Medulla oblongata (tissue), 1 donor: ENCODE results near the gene MTHFD1.

Source experiments
- DNase-seq: peaks from one replicate; pipeline ENCODE4 v3.0.0-alpha.2; 2015; ENCODE audit errors: extremely low spot score

The MTHFD1 gene

DNA sequence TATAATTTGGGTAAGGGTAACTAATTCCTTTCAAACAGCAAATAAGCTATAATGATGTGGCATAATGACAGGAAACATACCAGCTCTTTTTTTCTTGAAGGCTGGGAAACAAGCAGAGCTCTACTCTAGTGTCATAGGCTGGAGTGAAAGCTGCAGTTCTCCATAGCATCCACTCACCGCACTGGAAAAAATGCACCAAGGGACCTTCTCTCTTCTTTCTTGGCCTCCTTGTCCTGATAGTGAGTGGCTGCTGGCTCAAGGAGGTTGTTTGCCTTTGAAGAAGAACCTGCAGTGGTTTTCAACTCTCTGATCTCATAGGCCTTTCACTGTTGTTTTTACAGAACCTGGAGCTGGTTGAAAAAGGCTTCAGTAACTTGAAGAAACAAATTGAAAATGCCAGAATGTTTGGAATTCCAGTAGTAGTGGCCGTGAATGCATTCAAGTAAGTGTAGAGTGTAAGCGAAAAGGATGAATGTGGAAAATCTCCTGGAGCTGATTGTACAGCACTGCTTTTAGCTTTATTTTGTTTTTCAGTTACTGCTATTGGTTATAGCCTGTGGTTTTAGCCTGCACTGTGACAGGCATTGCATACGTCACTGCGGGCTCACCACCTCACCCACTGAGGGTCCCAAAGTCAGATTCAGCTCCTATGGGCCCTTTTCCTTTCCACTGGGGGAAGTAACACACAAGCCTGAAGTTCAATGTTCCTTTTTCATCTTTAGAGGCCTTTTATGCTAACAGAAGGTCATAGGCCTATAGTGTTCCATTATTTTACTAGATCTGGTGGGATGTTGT lies 59.9 kb downstream of the MTHFD1 start:
- no peak for DNase-seq

DNA sequence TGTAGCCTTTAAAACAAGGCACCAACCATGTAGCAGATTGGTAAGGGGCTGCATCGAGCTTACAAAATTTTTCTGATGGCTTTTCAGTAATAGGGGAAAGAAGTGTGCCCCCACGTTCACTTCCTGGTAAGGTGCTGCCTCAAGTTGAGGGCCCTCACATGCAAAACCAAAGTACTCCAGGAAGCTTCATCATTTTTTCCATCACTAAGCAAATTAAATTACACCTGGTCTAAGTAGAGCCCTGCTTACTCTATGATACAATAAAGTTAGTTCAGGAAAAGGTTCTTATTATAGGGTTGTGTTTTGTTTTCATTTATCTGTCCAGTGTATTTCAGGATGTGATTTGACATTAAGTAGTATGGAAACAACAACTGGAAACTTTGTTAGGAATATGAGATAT lies 62.1 kb downstream of the MTHFD1 start:
- DNase-seq, result no peak

DNA sequence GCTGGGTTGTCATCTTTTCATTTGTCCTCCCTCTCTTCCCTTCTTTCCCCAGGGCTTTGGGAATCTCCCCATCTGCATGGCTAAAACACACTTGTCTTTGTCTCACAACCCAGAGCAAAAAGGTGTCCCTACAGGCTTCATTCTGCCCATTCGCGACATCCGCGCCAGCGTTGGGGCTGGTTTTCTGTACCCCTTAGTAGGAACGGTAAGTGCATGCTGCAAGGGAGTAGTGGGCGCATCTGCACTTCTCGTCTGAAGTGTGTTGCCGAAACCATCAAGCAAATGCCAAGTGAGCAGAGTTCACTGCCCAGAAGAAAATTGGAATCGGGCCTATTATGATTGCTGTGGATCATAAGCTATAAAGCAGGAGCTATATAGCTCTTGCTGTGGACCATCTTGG lies 66.5 kb downstream of the MTHFD1 start:
- no peak for DNase-seq

DNA sequence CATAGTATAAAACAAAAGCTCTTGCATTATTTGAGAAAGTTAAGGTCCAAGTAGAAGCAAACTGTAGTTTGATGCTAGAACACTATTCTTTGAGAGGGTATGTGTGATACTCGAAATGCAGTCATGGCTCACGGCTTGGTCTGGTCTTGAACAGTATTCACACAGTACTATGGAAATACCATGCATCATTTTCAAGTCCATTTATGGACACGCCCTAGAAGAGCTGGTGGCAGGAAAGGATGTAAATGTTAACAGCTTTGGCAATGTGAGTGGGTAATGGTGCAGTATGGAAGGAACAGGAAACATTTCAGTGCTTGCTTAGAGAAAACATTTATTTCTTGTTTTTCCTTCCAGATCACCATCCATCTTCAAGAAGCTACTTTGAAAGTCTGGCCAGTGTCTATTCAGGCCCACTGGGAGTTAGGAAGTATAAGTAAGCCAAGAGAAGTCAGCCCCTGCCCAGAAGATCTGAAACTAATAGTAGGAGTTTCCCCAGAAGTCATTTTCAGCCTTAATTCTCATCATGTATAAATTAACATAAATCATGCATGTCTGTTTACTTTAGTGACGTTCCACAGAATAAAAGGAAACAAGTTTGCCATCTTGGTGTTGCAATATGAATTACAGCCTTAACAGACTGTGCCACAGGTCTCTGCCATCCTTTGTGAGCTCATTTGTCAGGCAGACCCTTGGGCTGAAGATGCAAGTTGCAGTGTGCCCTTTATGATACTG lies 71.4 kb downstream of the MTHFD1 start:
- DNase-seq, result no peak

DNA sequence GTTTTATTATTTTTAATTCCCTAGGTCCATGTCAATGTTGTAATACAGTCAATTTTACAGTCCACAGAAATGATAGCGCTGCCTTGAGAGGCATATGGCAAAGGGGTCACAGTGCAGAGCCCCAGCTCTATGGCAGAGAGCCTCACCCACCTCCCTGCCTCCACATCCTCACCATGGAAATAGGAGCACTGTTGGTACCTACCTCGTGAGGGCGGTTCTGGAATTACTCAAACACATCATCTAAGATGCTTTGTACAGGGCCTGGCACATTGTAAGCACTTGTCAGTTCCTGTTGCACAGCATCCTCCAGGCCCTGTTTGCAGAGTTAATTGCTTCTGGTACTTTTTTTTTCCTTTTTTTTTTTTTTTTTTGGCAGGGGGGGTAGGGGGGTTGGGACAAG lies 73.1 kb downstream of the MTHFD1 start:
- DNase-seq, result no peak

DNA sequence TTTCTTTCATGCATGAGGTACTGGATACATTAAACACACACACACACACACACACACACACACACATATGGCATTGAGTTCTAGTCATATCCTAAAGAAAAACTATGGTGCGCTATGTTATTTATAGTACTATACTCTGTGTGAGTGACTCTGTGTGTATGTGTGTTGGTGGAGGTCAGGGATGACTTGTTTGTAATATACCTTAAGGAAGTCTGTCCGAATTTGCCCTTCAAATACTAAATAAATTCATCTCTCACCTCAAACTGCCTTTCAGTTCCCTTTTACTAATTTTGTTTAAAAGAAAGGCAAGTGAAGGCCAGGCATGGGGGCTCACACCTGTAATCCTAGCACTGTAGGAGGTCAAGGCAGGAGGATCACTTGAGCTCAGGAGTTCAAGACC lies 75.0 kb downstream of the MTHFD1 start:
- no peak for DNase-seq

DNA sequence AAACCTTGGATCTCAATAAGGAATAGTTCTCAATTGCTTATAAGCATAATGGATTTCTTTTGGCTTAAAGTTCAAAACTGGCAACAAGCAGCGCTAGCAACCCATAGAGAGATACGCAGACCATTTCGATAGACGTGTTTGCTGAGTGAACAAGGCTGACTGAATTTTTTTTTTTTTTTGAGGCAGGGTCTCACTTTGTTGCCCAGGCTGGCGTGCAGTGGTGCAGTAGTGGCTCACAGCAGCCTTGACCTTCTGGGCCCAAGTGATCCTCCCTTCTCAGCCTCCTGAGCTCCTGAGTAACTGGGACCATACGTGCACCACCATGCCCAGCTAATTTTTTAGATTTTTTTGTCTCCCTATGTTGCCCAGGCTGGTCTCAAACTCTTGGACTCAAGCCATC lies 75.7 kb downstream of the MTHFD1 start:
- DNase-seq, result no peak

DNA sequence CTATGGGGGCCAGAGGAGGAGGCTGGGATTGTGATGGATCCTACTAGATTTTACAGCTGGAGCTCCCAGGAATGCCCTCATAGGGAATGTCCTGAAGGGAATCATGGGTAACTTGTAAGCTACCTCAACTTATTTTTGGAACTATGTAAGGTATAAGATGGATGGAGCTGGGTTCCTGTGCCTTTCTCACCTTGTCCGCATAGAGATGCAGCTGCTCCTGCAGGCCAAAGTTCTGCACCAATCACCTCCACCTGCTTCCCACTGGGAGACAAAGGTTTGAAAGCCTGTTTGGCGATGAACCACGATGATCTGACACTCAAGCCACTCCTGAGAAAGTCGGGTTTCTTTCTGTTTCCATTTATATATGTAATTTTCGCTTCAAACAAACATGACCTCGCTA lies 76.5 kb downstream of the MTHFD1 start:
- DNase-seq, result no peak

DNA sequence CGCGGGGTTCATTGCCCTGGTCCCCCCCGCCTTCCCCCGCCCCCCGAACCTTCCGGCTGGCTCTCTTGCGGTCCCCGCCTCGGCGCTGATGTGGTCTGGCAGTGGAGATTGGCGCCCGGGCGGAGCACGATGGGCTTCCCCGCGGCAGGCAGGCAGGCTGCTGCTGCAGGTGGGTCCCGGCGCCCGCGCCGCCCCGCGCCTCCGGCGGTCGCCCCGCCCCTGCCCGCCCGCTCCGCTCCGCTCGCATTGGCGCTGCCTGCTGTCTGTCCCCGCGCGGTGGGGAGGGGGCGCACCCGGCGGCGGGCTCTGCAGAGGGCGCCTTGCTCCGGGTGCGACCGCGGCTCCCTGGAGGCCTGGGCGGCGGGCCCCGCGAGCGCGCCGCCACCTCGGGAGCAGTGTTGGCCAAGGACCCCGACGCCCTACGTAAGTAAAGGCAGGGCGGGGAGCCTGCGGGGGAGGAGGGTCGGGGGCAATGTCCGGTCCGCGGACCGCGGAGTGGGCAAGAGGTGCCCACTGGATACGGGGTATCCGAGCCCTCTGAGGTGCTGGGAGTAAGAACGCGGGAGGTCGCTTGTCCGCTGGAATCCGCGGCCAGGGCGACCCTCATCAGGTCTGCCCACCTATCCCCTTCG lies 77.2 kb downstream of the MTHFD1 start, which contains the start of gene AKAP5:
Gene AKAP5 (plus strand): TSS at position 309 of the 632 bp plus-strand sequence. CDS start 2,896 bp downstream, outside the sequence.
- peak; percentile 70 for DNase-seq

DNA sequence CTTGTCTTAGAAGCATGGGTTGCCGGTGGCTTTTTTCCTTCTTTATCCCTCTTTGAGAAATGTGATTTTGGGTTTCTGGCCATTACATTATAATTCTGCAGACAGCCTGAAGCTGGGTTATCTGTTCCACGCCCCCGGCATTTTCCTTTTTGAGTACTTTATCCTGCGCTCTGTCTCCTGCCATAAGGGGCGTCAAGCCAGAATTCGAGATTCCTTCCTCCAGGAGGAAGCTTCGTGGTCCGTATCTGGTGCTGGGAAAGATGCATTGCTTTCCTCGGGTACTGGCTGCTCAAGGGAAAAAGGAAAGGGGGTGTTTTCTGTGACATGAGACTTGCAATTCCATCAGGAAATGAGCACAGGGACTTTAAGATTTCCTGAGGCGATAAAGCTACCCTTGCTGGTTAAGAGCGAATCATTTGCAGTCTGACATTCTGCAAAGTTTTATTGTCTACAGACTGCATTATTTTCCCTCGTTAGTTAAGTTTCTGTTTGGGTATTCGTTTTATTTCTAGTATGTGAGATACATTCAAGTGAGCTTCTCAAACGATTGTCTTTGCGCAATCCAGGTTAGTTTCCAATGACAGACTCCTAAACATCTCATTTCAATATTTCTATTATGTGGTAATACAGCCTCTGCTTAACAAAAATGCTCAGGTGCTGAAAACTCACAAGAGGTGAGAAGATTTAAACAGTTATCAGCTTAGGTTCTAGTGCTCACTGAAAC lies 77.8 kb downstream of the MTHFD1 start:
- peak; percentile 19 for DNase-seq

DNA sequence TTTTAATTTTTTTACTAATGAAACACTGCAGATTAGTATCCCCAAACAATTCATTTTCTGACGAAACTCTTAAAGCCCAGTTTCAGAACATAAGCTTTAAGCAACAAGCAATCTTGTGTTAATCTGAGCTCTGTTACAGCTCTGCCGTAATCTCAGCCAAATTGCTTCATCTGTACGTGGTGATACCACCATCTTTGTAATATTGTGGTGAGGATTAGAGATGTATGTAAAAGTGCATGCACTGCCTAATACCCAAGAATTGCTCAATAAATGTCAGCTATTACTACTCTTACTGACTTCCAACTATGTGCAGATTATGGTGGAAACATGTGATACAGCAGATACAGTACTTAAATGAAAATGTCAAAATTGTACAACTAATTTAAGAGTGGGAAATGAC lies 78.9 kb downstream of the MTHFD1 start:
- DNase-seq, result no peak

DNA sequence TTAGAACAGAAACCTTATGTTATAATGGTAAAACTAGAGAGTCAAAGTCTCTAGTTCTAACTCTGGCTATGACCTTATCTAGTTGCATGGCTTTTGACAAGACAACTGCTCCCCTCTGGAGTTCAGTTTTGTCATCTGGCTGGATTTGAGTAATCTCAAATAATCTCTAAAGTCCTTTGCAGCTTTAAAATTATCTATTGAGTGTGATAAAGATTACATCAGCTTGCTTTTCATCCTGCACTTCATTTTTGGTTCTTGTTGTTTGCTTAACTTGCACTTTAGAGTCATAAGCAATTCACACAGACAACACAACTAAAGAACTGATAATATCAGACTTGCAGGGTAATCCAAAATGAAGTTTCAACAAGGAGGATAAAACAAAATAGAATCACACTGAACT lies 79.4 kb downstream of the MTHFD1 start:
- DNase-seq, result no peak

DNA sequence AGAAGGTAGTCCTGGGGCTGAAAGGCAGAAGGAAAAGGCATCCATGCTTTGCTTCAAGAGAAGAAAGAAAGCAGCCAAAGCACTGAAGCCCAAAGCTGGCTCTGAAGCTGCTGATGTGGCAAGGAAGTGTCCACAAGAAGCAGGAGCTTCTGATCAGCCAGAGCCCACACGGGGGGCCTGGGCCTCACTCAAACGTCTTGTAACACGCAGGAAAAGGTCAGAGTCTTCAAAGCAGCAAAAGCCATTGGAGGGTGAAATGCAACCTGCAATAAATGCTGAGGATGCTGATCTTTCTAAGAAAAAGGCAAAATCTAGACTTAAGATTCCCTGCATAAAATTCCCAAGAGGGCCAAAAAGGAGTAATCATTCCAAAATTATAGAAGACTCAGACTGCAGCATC lies 80.3 kb downstream of the MTHFD1 start:
- no peak for DNase-seq

DNA sequence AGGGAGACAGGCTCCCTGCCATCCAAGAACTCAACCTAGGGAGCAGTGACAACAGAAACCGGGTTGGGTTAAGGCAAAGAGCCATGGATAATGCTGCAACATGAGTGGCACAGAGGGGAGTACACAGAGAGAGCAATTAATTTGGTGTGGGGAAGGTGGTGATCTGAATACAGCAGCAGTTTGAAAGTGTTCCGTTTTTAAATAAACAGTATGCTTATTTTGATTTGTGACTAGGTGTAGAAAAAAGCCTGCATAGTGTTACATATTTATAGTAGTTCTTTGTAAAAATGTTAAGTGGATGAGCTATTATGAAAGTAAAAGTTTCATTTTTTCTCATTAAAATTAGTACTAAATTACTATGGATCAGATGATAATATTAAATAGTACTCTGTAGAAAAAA lies 85.9 kb downstream of the MTHFD1 start:
- DNase-seq, result no peak

DNA sequence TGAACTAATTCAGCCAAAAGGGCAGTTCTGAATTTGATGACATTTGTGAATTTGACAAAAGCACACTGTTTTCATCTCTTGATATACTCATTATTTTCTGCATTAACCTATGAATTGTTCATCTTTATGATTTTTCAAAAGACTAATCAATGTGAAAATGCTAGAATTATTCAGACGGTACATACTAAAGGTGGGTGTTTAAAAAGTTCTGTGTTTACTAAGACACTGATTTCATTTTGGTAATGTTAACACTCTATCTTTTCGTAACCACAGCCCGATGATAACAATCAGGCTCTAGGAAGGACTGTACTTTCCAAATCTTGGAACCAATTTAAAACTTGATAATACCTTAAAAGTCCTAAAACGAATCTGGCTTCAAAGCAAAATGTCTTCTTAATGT lies 86.5 kb downstream of the MTHFD1 start:
- no peak for DNase-seq

DNA sequence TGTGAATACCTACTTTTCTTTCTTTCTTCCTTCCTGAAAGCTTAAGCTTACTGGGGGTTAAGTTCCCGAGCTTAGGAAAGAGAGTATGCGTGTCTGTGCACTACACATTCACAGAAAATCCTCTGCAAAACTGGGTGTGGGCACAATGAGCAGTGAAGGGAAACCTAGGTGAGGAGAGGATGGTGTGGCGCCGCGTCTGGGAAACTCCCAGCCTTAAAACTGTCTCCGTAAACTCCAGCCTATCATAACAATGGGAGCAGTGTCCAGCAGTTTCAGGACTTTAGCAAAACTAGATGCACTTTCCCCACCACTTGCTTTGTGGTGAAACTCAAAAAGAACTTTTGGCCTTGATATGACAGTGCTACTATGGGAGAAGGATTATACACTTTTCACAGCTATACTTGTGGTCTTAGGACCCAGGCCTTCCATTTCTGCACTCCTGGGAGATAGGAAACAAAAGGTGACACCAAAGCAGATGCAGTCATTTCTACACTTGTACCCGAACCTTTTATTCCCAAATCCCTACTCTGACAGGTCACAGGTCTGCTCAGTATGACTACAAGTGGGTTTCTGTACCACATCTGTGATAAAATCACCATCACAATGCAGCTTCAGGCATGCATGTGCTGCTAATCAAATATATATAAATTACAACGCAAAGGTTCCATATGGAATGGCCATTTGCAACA lies 87.6 kb downstream of the MTHFD1 start:
- no peak for DNase-seq

DNA sequence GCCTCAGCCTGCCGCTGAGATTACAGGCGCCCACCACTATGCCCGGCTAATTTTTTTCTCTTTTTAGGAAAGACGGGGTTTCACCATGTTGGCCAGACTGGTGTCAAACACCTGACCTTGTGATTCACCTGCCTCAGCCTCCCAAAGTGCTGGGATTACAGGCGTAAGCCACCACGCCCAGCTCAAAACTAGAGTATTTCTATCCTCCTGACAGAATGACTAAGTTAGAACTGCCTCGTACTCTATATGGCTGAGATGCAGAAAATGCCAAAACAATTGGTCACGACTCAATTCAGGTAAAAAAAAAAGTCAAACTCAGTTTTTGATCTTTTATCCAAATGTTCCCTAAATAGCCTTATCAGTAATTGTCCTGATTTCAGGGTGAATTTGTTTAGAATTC lies 88.3 kb downstream of the MTHFD1 start:
- DNase-seq, result no peak

DNA sequence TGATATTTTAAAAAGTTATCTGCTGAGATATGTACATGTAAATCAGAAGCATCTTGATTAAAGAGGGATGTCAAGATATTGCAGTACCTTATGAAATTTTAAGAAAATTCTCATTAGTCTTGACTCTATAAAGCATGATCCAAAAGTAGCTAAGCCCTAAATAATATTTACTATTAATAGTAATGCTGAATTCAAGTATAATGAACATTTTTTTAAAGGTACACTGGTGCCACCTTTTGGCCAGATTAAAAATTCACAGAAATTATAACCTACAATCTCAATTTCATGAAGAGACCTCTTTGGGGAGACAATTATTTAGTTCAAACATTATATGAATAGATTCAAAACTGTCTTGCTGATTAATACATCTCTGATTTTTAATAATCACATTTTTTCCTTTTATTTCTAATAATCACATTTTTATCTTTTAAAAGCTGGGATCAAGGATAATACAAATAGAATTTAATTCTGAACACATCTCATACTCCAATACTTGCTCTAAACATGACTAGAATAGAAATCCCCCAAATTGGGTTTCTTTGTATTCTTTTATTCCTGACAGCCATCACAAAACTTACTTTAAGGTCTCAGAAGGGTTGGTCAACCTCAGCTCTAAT lies 90.6 kb downstream of the MTHFD1 start:
- DNase-seq, result peak; percentile 33

DNA sequence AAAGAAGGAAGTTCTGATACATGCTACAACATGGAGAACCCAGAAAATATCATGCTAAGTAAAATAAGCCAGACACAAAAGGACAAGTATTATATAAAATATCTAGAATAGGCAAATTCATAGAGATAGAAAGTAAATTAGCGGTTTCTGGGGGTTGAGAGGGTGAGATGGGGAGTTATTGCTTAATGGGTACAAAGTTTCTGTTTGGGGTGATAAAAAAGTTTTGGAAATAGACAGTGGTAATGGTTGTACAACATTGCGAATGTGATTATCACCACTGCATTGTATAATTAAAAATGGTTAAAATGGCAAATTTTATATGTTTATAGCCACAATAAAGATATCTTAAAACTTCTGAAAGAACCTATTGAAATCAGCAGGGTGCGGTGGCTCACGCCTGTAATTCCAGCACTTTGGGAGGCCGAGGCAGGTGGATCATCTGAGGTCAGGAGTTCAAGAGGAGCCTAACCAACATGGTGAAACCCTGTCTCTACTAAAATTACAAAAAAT lies 100.5 kb downstream of the MTHFD1 start:
- DNase-seq, result no peak

DNA sequence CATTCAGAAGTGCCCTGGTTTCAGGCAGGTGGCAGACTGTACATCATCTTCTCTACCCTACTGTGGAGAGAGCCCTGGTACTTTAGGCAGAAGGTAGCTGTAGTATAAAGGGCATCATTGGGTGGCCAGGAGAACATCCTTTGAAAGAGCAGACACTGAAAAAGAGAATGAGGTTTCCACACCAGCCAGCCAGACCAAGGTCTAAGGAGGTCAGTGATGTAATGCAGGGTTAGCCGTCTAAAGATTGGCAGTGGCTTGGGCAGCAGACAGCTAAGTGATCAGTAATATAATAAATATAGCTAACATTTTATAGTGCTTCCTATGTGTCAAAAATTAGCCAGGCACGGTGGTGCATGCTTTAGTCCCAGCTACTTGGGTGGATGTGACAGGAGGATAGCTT lies 103.5 kb downstream of the MTHFD1 start:
- no peak for DNase-seq

DNA sequence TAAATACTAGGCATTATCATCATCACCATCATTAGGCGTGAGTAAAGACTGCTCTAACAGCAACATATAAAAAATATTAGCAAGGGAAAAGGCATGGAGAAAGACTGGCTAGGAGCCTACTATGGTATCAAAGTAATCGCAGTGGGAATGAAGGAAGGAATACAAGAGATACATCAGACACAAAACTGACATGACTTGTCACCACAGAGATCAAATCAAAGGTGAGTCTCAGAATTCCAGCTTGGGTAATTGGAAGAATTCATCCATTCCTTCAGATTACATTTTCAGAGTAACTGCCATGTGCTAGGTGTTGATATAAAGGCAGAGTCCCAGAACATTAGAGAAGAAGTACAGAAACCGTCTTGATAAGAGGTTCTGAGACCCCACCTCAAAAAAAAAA lies 105.3 kb downstream of the MTHFD1 start:
- DNase-seq, result no peak
